ENCODE data around the gene RASA2. TPM values are rescaled to one million over a fixed set of nuclear protein-coding genes. Genes with fewer than 3 reads are reported as not detected.

The RASA2 gene
- total and polyA plus RNA-seq, 10 of the 15 experiments (the other 5 are each of a cell fraction or from before 2014, with no cell fraction given), result 1.9 to 9.4 (median 7.2) TPM

DNA sequence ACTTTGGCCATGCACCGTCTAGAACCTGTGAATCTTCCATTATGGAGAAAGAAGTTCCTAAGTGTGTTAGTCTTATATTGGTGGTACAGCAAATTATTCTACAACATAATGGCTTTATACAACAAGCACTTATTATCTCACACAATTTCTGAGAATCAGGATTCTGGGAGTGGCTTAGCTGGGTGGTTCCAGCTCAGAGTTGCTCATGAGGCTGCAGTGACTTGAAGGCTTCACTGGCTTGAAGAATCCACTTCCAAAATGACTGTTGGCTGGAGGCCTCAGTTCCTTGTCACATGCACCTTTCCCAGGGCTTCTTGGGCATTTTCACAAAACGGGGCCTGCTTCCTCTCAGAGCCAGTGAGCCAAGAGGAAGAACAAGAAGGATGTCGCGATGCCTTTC is 169.0 kb downstream of the RASA2 start:
- intact Hi-C loops (cut with micrococcal nuclease; ENCODE audit: unreplicated experiment), result no loop called here
- WGBS (ENCODE audit: insufficient coverage, insufficient replicate concordance, low lambda C conversion rate, missing lambda C conversion rate), result 71% methylated on average over 4 of the region's 4 CpGs
- no TSS peak for BruUV-seq (replicated peaks)
- RAD21 ChIA-PET (ENCODE audit: unreplicated experiment), result no interaction called here
- H3K79me2 ChIP-seq (ENCODE audit: control insufficient read depth, insufficient read depth, low read length), result no peaks in the 10 kb centered on the region
- H3K9me3 ChIP-seq (replicated peaks; ENCODE audit: control insufficient read depth, insufficient read depth, low read length), result no peaks in the 10 kb centered on the region
- ATAC-seq (no peak), FAIRE-seq (no peak), DNase-seq (ENCODE audit: low read depth, low spot score) (no peak)
- no peaks in the 10 kb centered on the region for H3K4me1 ChIP-seq (ENCODE audit: control insufficient read depth, insufficient read depth, low read length)
- no peaks in the 10 kb centered on the region for H4K20me1 ChIP-seq (ENCODE audit: control insufficient read depth, insufficient read depth)
- CTCF ChIA-PET, result no interaction called here
- no peaks in the 10 kb centered on the region for H3K36me3 ChIP-seq (ENCODE audit: control insufficient read depth in 2 of 2, insufficient read depth in 2 of 2, low read length in 1 of 2)
- in situ Hi-C loops (cut with MboI), result no loop called here
- SMC1A ChIA-PET (ENCODE audit: uncharacterized antibody, unreplicated experiment), result no interaction called here
- no peak overlapping the region for H3K9ac ChIP-seq (ENCODE audit: control insufficient read depth, insufficient read depth, low read length)
- peaks cover 0 to 6% of the 10 kb centered on the region in 2 experiments; a peak in 2 of 4 replicates for H3K27me3 ChIP-seq (replicated peaks in 1 of 2; ENCODE audit: control insufficient read depth in 2 of 2, insufficient read depth in 2 of 2, low read length in 1 of 2)
- POLR2A ChIA-PET, result no interaction called here
- H3K4me2 ChIP-seq (ENCODE audit: control insufficient read depth, insufficient read depth), result no peak overlapping the region
- no peak overlapping the region for H3K27ac ChIP-seq (ENCODE audit: control insufficient read depth, insufficient read depth)
- H3K4me3 ChIP-seq, result no peak overlapping the region
- no peak overlapping the region for H2AFZ ChIP-seq (ENCODE audit: control insufficient read depth, low read depth, low read length)
- no peak for TF ChIP-seq EP300 (IDR thresholded peaks at IDR 0.05; ENCODE audit: borderline replicate concordance in 1 of 2, control insufficient read depth in 1 of 2, low read depth in 2 of 2, low read length in 2 of 2)

- Histone ChIP-seq H3K27me3 (replicated peaks in 1 of 2; ENCODE audit: control insufficient read depth in 2 of 2, insufficient read depth in 2 of 2, low read length in 1 of 2) (peaks cover 0 to 6% of the 10 kb centered on the region in 2 experiments; a peak in 2 of 4 replicates), H3K4me1 (ENCODE audit: control insufficient read depth, insufficient read depth, low read length) (no peaks in the 10 kb centered on the region), H3K4me2 (ENCODE audit: control insufficient read depth, insufficient read depth) (no peak overlapping the region), H2AFZ (ENCODE audit: control insufficient read depth, low read depth, low read length) (no peak overlapping the region), H4K20me1 (ENCODE audit: control insufficient read depth, insufficient read depth) (no peaks in the 10 kb centered on the region), H3K36me3 (ENCODE audit: control insufficient read depth in 2 of 2, insufficient read depth in 2 of 2, low read length in 1 of 2) (no peaks in the 10 kb centered on the region), H3K9ac (ENCODE audit: control insufficient read depth, insufficient read depth, low read length) (no peak overlapping the region), H3K27ac (ENCODE audit: control insufficient read depth, insufficient read depth) (no peak overlapping the region), H3K9me3 (replicated peaks; ENCODE audit: control insufficient read depth, insufficient read depth, low read length) (no peaks in the 10 kb centered on the region), H3K79me2 (ENCODE audit: control insufficient read depth, insufficient read depth, low read length) (no peaks in the 10 kb centered on the region), H3K4me3 (no peak overlapping the region)
- intact Hi-C loops (cut with micrococcal nuclease; ENCODE audit: unreplicated experiment), result no loop called here
- no peak for FAIRE-seq
- ChIA-PET SMC1A (ENCODE audit: uncharacterized antibody, unreplicated experiment) (no interaction called here), POLR2A (interaction anchor here (0.6 kb wide), 1 partner anchor 370 kb away, joined by 4 read pairs; no protein-coding TSS in a partner anchor), RAD21 (ENCODE audit: unreplicated experiment) (no interaction called here), CTCF (interaction anchor here (0.6 kb wide), 1 partner anchor 12 kb away, joined by 3 read pairs; no protein-coding TSS in a partner anchor)
- no peak for ATAC-seq
- 19% methylated on average over 4 of the region's 4 CpGs for WGBS (ENCODE audit: insufficient coverage, insufficient replicate concordance, low lambda C conversion rate, missing lambda C conversion rate)
- no peak for DNase-seq (ENCODE audit: low read depth, low spot score)
- in situ Hi-C loops (cut with MboI), result no loop called here
- TF ChIP-seq PAX5 (IDR thresholded peaks at IDR 0.05; ENCODE audit: borderline replicate concordance, low read depth, low read length), result no peak
- no peak for TF ChIP-seq SPI1 (IDR thresholded peaks at IDR 0.05; ENCODE audit: borderline replicate concordance, insufficient read depth, low read depth, low read length)
- TF ChIP-seq SMAD1 (IDR thresholded peaks at IDR 0.05; ENCODE audit: low read depth, partially characterized antibody), result no peak
- TF ChIP-seq, protein P1, sequence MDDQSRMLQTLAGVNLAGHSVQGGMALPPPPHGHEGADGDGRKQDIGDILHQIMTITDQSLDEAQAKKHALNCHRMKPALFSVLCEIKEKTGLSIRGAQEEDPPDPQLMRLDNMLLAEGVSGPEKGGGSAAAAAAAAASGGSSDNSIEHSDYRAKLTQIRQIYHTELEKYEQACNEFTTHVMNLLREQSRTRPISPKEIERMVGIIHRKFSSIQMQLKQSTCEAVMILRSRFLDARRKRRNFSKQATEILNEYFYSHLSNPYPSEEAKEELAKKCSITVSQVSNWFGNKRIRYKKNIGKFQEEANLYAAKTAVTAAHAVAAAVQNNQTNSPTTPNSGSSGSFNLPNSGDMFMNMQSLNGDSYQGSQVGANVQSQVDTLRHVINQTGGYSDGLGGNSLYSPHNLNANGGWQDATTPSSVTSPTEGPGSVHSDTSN (IDR thresholded peaks at IDR 0.05; ENCODE audit: insufficient replicate concordance, low read depth, low read length), result no peak
- no peak for TF ChIP-seq POLR2AphosphoS5 (IDR thresholded peaks at IDR 0.05; ENCODE audit: low read length)
- TF ChIP-seq STAT1 (conservative IDR thresholded peaks at IDR 0.05), result no peak
- TF ChIP-seq, protein P2, sequence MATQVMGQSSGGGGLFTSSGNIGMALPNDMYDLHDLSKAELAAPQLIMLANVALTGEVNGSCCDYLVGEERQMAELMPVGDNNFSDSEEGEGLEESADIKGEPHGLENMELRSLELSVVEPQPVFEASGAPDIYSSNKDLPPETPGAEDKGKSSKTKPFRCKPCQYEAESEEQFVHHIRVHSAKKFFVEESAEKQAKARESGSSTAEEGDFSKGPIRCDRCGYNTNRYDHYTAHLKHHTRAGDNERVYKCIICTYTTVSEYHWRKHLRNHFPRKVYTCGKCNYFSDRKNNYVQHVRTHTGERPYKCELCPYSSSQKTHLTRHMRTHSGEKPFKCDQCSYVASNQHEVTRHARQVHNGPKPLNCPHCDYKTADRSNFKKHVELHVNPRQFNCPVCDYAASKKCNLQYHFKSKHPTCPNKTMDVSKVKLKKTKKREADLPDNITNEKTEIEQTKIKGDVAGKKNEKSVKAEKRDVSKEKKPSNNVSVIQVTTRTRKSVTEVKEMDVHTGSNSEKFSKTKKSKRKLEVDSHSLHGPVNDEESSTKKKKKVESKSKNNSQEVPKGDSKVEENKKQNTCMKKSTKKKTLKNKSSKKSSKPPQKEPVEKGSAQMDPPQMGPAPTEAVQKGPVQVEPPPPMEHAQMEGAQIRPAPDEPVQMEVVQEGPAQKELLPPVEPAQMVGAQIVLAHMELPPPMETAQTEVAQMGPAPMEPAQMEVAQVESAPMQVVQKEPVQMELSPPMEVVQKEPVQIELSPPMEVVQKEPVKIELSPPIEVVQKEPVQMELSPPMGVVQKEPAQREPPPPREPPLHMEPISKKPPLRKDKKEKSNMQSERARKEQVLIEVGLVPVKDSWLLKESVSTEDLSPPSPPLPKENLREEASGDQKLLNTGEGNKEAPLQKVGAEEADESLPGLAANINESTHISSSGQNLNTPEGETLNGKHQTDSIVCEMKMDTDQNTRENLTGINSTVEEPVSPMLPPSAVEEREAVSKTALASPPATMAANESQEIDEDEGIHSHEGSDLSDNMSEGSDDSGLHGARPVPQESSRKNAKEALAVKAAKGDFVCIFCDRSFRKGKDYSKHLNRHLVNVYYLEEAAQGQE (IDR thresholded peaks at IDR 0.05; ENCODE audit: low read depth, low read length), result no peak
- BruUV-seq (replicated peaks), result no TSS peak
Measured at GRCh38 chr3:141656771-141657170, 169.9 kb downstream of the RASA2 start.

Measured in GM12878 (cell line).